ENCODE measurements around the gene AUTS2. TPM values are rescaled to one million over a fixed set of nuclear protein-coding genes. Genes with fewer than 3 reads are reported as not detected.
A peak's percentile ranks its signal among the peaks of the same experiment; 100 is the strongest.

Gene AUTS2
- total RNA-seq, 1 experiment from 2014 or later = 30.1 TPM

DNA sequence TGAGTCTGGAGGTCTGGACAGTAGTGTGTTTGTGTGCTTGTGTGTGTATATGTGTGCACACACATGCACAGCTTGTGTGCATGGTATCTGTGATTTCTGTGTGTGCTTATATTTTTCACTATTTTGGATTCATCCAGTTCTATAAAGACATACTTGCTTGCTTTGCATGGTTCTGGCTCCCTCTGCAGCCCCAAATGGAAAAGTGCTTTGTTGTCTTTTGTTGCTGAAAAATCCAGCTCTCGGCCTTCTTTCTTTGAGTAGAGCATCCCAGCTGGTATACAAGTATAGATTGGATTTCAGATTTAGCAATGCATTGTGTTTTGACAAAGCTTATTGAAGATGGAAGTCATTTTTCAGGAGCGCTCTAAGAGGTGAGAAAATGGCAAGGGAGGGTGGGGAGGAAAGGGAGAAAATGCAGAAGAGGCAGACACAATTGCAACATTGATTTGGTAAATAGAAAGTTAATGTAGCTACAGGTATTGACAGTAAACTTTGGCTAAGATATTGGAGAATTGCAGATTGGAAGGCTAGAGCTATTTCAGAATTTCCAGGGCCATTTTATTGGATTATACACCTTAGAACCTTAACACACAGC is 333.9 kb downstream of the AUTS2 start:
- H3K27ac ChIP-seq = no peak overlapping the region
- no peak overlapping the region for H3K4me3 ChIP-seq
- no peaks in the 10 kb centered on the region for H3K27me3 ChIP-seq
- peak; percentile 35 to 66 for DNase-seq
- H3K4me1 ChIP-seq = peaks cover 8% of the 10 kb centered on the region; the same call in 1 of the 2 replicates
- H3K9me3 ChIP-seq (replicated peaks) = no peaks in the 10 kb centered on the region
- no peaks in the 10 kb centered on the region for H3K36me3 ChIP-seq

DNA sequence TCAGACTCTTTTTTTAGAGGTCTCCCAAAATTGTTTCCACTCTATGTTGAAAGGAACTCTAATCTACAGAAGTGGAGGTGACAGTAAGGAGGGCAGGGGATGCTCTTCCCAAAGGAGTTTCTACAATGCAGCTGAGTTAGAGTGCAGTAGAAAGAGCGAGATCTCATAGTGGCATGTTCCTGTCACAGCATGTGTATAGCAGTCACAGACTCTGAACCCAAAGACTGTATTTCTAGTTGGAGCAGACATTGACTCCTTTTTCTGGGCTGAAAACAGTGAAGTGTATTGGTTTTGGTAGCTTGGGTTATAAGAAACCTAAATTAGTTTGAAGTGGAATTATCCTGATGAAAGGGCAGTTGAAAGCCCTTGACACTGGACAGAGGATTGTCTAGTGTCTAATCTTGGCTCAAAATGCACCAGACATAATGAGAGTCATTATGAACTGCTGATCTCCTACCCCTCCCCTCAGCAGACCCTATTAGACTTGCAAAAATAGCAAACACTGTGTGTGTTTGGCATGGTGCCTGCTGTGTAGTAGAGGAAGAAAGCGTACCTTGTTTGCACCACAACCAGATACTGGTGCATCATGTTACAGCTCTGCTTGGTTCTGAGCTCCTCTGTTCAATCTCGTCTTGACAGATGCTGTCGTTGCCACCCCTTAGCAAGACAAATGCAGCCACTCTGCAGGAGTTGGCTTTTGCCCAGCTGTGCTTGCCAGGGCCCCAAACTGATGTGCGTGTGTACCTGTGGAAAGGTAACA is 336.0 kb downstream of the AUTS2 start:
- Histone ChIP-seq H3K4me3 (no peak overlapping the region), H3K4me1 (peaks cover 8% of the 10 kb centered on the region; the same call in 1 of the 2 replicates), H3K9me3 (replicated peaks) (no peaks in the 10 kb centered on the region), H3K27me3 (no peaks in the 10 kb centered on the region), H3K36me3 (no peaks in the 10 kb centered on the region), H3K27ac (no peak overlapping the region)
- DNase-seq = peak; percentile 76 to 89

DNA sequence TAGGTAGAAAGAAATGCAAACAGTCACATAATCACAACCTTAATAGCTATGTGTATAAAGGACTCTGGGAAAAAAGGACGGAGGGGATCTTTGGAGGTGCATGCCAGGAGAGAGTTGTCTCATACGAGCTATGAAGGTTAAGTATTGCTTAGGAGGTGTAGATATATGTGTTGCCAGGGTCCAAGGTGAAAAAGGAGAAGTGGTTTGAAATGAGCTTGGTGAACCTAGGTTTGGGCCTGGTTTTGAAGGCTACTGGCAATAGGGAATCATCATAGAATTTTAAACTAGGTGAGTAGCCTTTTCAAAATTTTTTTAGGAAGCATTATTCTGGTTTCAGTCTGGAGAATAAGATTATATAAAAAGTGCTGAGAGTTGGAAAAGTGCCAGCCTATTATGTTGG is 336.8 kb downstream of the AUTS2 start:
- Histone ChIP-seq H3K9me3 (replicated peaks) (no peaks in the 10 kb centered on the region), H3K27me3 (no peaks in the 10 kb centered on the region), H3K4me3 (no peak overlapping the region), H3K36me3 (no peaks in the 10 kb centered on the region), H3K27ac (no peak overlapping the region), H3K4me1 (peaks cover 8% of the 10 kb centered on the region; the same call in 1 of the 2 replicates)
- DNase-seq = no peak

- Histone ChIP-seq H3K4me3 (no peak overlapping the region), H3K27me3 (no peaks in the 10 kb centered on the region), H3K27ac (no peak overlapping the region), H3K9me3 (replicated peaks) (no peaks in the 10 kb centered on the region), H3K36me3 (no peaks in the 10 kb centered on the region), H3K4me1 (peaks cover 8% of the 10 kb centered on the region; the same call in 1 of the 2 replicates)
- no peak for DNase-seq
These were observed 338.8 kb downstream of the AUTS2 start for GRCh38 chr7:69937097-69937496.

DNA sequence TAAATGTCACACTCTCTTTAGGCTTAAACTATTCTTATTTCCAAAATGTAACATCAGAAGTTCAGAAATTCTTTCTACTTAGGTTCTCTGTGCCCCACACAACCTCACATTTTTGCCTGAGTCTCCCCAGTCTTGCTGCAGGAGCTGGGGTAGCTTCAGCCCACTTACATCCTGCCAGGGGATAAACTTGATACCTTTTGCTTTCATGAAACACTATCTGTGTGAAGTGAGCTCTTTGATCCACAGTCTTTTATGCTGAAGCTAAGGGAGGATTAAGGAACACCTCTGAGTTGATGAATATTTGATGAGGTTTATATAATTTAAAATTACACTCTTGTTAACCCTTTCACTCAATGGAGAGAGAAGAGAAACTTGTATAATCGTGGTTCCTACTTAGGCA is 341.0 kb downstream of the AUTS2 start:
- Histone ChIP-seq H3K9me3 (replicated peaks) (no peaks in the 10 kb centered on the region), H3K4me1 (peaks cover 4% of the 10 kb centered on the region; the same call in 1 of the 2 replicates), H3K27ac (no peak overlapping the region), H3K36me3 (no peaks in the 10 kb centered on the region), H3K4me3 (no peak overlapping the region), H3K27me3 (no peaks in the 10 kb centered on the region)
- DNase-seq = peak in 1 of 2 experiments; percentile 52

GRCh38 chr7:69941077-69941651 is 342.9 kb downstream of the AUTS2 start:
- no peak overlapping the region for H3K27ac ChIP-seq
- no peak overlapping the region for H3K4me3 ChIP-seq
- H3K36me3 ChIP-seq = no peaks in the 10 kb centered on the region
- no peaks in the 10 kb centered on the region for H3K9me3 ChIP-seq (replicated peaks)
- H3K4me1 ChIP-seq = no peaks in the 10 kb centered on the region
- no peaks in the 10 kb centered on the region for H3K27me3 ChIP-seq
- DNase-seq = no peak

- Histone ChIP-seq H3K27me3 (no peaks in the 10 kb centered on the region), H3K27ac (no peak overlapping the region), H3K36me3 (no peaks in the 10 kb centered on the region), H3K4me1 (no peaks in the 10 kb centered on the region), H3K9me3 (replicated peaks) (no peaks in the 10 kb centered on the region), H3K4me3 (no peak overlapping the region)
- no peak for DNase-seq
These were observed 344.3 kb downstream of the AUTS2 start for GRCh38 chr7:69942573-69942972.

DNA sequence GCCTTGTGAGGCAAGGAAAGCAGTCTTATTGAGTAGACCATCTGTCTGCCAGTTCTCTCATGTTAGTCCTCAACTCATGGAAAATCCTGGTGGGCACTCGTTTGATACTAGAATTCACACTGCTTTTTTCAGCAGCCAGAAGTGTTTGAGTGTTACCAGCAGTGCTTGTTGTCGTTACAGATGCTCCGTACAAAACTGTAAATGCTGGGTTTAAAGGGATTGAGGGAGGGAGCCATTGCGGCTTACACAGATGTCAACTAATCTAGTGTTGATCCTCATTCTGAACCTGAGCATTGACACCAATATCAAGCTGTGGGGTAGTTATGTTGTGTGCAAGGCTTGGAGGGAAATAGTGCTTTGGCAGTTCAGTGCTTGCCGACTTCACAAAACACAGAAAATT is 348.6 kb downstream of the AUTS2 start:
- no peak for DNase-seq
- no peaks in the 10 kb centered on the region for H3K27me3 ChIP-seq
- H3K27ac ChIP-seq = no peak overlapping the region
- H3K9me3 ChIP-seq (replicated peaks) = no peaks in the 10 kb centered on the region
- H3K4me3 ChIP-seq = no peak overlapping the region
- no peaks in the 10 kb centered on the region for H3K4me1 ChIP-seq
- no peaks in the 10 kb centered on the region for H3K36me3 ChIP-seq

GRCh38 chr7:69947998-69948397 is 349.7 kb downstream of the AUTS2 start:
- DNase-seq = no peak
- H3K27me3 ChIP-seq = no peaks in the 10 kb centered on the region
- no peak overlapping the region for H3K27ac ChIP-seq
- peaks cover 7% of the 10 kb centered on the region for H3K4me1 ChIP-seq
- H3K9me3 ChIP-seq (replicated peaks) = no peaks in the 10 kb centered on the region
- H3K36me3 ChIP-seq = no peaks in the 10 kb centered on the region
- H3K4me3 ChIP-seq = no peak overlapping the region

DNA sequence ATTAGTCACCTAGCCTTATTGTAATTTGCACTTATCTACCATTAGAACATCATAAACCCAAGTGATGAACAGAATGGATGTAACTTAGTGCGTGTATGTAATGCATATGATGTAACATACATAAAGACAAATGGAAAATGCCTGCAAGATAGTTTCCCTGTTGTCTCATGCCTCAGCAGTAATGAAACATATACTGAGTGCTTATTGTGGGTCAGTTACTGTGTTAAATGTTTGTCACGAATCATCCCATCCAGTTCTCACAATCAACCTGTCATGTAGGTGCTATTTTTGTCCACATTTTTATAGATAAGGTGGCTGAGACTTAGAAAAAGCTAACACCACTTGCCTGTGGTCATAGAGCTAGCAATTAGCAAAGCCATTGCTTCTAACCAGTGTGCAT is 350.8 kb downstream of the AUTS2 start:
- Histone ChIP-seq H3K4me1 (peaks cover 19% of the 10 kb centered on the region), H3K27me3 (no peaks in the 10 kb centered on the region), H3K4me3 (no peak overlapping the region), H3K27ac (no peak overlapping the region), H3K36me3 (no peaks in the 10 kb centered on the region), H3K9me3 (replicated peaks) (no peaks in the 10 kb centered on the region)
- no peak for DNase-seq

- Histone ChIP-seq H3K27me3 (no peaks in the 10 kb centered on the region), H3K9me3 (replicated peaks) (no peaks in the 10 kb centered on the region), H3K4me1 (peaks cover 22% of the 10 kb centered on the region), H3K27ac (no peak overlapping the region), H3K36me3 (no peaks in the 10 kb centered on the region), H3K4me3 (no peak overlapping the region)
- no peak for DNase-seq
These were observed 353.2 kb downstream of the AUTS2 start for GRCh38 chr7:69951458-69951857.

DNA sequence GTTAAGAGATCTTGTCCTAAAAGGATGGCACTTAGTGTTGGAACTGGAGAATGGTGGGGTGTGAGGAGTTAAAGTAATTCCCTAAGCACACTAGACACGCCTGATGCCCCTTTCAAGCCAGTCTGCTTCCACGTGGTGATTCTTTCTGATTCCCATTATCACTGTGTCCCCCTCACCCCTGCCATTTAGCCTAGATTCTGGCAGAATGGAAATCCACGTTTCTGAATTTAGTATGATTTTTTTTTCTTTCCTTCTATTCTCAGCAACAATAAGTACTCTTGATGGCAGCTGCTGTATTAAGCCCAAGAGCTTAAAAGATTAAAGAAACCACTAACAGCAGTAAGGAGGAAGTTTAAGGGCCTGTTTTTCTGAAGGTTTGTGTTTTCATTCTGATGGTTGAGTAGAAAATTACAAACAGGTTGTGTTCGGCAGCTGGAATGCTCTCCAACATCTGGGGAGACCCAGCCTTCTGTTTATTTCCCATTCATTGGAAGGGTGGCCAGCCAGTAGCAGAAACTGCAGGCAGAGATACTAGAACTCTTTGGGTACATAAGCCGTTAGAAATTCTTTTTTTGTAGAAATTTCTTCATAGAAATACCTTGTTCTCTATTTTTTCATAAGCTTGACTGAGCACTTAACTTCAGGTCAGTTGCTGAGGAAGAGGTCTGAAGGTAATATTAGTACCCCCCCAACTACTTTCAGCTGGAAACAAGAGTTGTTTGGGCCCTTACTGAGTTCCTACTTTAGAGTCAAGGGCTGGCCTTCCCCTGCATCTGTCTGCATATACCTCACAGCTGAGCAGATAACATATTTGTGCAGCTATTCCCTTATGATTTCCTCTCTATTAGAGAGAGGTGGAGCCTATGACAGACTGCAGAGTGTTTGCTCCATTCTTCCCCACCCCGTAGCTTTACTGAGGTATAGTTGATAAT is 355.1 kb downstream of the AUTS2 start:
- peaks cover 22% of the 10 kb centered on the region for H3K4me1 ChIP-seq
- H3K27me3 ChIP-seq = no peaks in the 10 kb centered on the region
- H3K4me3 ChIP-seq = no peak overlapping the region
- DNase-seq = peak; percentile 30 to 77
- no peak overlapping the region for H3K27ac ChIP-seq
- H3K36me3 ChIP-seq = no peaks in the 10 kb centered on the region
- no peaks in the 10 kb centered on the region for H3K9me3 ChIP-seq (replicated peaks)

DNA sequence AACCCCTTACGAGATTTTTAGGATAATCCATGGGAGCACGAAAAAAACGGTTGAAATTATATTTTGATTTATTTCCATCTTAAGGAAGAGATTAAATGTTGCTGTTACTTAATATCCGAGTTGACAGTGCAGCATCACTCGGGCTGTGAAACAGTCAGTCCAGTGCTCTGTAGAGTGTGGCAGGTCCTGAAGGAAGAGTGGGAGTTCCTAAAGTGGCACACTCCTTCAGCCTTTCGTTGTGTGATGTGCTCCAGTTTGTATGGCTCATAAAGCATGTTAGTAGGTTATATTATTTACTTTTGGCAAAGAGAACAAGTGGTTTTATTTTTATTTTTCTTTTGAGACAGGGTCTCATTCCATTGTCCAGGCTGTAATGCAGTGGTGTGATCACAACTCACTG is 358.3 kb downstream of the AUTS2 start:
- no peaks in the 10 kb centered on the region for H3K9me3 ChIP-seq (replicated peaks)
- H3K36me3 ChIP-seq = no peaks in the 10 kb centered on the region
- DNase-seq = no peak
- no peak overlapping the region for H3K27ac ChIP-seq
- H3K4me3 ChIP-seq = no peak overlapping the region
- H3K27me3 ChIP-seq = no peaks in the 10 kb centered on the region
- peaks cover 22% of the 10 kb centered on the region for H3K4me1 ChIP-seq

DNA sequence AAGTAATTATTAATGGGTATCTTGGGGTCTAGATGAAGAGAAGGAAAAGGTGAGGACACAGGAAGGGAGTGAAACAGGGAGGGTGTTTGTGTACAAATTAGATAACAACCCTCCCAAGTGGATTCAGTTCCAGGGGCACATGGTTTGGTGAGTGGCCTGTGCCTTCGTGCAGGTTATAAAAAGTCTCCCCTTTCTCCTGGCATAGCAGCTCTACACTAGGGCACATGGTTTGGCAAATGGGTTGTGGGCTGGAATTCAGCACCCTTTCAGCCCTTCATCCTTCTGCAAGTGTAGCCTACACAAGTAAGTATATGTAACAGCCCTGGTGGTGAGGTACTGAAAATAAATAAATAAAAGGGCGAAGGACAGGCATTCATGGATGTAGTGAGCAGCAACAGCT is 359.4 kb downstream of the AUTS2 start:
- Histone ChIP-seq H3K4me3 (no peak overlapping the region), H3K4me1 (peaks cover 20% of the 10 kb centered on the region), H3K27ac (no peak overlapping the region), H3K27me3 (no peaks in the 10 kb centered on the region), H3K9me3 (replicated peaks) (no peaks in the 10 kb centered on the region), H3K36me3 (no peaks in the 10 kb centered on the region)
- DNase-seq = no peak

Measured in SJCRH30 (cell line).